Activated CD4-positive, CD25-positive, alpha-beta regulatory T cell treated with anti-CD3 and anti-CD28 coated beads, Interleukin-2, amount 50 U/mL, for 16 hours (primary cell): ENCODE measurements around the gene DNAJB1.
A peak's percentile ranks its signal among the peaks of the same experiment; 100 is the strongest.

Experiments
- DNase-seq: peaks from one replicate; pipeline ENCODE4 v3.0.0-alpha.2; 2020; ENCODE audit warnings: low read depth, low spot score

DNAJB1 gene

GRCh38 chr19:14473073-14473977 lies 44.9 kb downstream of the DNAJB1 start:
- no peak for DNase-seq

- peak; percentile 66 for DNase-seq
These were observed 45.8 kb downstream of the DNAJB1 start for GRCh38 chr19:14472202-14472938.

DNA sequence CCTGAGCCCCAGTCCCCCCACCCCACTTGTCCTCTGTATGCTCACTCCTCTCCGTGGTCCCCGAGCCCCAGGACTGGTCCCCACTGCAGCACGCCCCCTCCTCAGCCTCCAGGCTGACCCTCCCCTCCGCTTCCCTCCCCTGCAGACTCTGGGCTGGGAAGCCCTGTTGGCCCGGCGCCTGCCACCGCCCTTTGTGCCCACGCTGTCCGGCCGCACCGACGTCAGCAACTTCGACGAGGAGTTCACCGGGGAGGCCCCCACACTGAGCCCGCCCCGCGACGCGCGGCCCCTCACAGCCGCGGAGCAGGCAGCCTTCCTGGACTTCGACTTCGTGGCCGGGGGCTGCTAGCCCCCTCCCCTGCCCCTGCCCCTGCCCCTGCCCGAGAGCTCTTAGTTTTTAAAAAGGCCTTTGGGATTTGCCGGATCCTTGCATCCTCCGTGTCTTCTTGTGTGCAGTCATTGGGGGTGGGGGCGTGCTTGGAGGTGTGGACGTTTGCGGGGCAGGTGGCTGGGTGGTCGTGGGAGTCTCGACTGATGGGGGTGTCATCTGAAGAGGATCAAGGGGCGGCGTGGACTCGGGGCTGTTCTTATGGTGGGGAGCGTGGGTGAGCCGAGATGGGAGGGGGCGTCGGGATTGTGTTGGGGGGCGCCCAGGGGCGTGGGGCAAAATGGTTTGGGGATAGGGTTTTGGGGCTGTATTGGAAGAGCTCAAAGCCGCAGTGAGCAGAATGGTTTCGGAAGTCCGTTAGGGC lies 46.6 kb downstream of the DNAJB1 start:
- no peak for DNase-seq

- no peak for DNase-seq
These were observed 47.9 kb downstream of the DNAJB1 start for GRCh38 chr19:14470031-14470876.

DNA sequence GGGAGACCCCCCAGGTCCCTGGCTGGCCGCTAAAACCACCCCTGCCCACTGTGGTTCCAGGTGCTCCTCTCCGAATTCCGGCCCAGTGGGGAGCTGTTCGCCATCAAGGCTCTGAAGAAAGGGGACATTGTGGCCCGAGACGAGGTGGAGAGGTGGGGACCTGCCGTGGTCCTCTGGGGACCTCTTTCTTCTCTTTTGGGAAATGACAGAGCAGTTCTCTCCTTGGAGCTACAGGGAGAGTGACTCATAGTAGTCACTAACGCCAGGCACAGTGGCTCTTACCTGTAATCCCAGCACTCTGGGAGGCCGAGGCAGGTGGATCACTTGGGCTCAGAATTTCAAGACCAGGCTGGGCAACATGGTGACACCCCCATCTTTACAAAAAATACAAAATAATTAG lies 50.4 kb downstream of the DNAJB1 start:
- DNase-seq: no peak

DNA sequence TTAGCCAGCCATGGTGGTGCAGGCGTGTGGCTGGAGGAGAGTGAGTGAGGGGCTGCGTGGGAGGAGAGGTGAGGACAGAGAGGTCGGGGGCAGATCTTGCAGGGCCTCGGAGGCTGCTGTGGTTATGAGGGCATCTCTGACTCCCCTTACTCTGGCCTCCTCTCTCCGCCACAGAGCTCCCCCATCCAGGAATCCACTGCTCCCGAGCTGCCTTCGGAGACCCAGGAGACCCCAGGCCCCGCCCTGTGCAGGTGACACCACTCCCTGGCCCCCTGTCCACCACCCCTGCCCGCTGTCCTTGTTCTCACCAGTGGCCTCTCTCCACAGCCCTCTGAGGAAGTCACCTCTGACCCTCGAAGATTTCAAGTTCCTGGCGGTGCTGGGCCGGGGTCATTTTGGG lies 50.8 kb downstream of the DNAJB1 start:
- DNase-seq: no peak
